Medulla oblongata (tissue), 1 donor: ENCODE measurements around the gene TIAM2.

ENCODE experiments used
- DNase-seq: peaks from one replicate; pipeline ENCODE4 v3.0.0-alpha.2; 2015; ENCODE audit errors: extremely low spot score

The TIAM2 gene

GRCh38 chr6:155024391-155025027 is 29.4 kb downstream of the TIAM2 start:
- DNase-seq = no peak

DNA sequence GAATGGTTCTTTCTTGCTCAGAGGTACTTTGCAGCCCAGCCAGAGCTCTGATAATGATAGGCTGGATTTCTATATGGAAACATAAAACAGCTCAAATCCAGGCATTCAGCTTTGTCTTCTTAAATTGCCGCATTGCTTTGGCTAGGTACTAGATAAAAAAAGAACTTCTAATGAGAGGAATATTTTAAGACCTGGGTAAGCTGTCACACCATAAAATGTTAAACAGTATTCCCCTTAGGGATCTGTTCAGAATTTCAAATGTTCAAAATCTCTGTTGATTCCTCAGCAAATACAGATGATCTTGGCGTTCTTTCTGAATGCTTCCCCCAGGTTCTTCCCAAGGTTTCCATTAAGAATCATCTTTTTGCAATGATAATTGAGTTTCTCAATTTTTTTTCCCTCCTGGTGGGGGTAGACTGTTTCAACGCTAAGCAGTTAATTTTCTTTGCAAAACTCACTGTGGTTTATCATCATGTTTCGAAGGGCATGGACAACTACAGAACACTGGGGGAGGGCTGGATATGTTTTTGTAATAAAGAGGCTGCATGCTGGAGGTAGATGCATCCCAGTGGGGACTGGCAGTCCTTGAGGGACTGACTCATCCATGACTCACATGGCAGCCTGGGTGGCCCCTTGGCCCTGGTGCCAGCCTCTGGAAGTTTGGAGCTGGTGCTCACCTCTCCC is 31.0 kb downstream of the TIAM2 start:
- DNase-seq = no peak

DNA sequence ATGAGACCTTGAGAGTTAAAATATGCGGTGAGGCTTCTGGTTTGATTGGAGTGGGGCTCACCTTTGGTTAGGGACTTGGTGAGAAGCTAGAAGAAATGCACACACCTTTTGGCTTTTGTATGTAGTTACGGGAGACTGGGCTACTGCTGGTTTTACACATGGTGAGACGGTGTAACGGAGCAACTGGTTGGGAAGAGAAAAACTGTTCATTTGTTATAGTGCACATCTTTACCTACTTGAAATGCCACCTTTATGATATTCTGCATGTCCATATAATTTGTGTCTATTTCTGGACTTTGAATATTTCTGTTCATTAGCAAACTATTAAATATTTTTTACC is 31.6 kb downstream of the TIAM2 start:
- no peak for DNase-seq

DNA sequence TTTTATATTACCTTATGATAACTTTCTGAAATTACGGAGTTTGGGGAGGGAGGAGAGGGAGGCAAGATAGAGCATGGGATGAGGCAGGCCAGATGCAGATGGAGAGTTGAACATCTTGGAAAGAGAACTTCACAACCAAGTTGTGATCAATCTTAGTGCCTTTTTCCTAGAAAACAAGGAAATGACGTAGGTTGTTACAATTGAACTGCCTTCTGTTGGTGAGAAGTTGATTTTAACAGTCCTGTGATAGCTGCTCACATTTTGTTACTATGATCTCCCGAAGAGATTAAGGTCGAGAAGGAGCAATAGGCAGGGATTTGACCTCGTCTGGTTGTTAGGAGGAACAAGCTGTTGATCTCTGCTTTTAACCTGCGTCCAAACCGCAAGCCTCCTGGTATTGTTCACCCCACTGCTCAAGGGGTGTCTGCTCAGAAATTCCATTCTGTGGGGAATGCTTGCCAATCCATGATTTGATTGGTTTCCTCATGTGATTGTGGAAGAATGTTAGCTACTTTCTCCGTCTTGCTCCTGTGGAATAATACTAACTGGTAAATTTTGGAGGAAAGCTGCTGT is 35.1 kb downstream of the TIAM2 start:
- no peak for DNase-seq

- DNase-seq = no peak
These were observed 36.0 kb downstream of the TIAM2 start for GRCh38 chr6:155031091-155031490.

- DNase-seq = no peak
These were observed 38.1 kb downstream of the TIAM2 start for GRCh38 chr6:155033021-155033791.

- no peak for DNase-seq
These were observed 41.8 kb downstream of the TIAM2 start for GRCh38 chr6:155036907-155037306.

DNA sequence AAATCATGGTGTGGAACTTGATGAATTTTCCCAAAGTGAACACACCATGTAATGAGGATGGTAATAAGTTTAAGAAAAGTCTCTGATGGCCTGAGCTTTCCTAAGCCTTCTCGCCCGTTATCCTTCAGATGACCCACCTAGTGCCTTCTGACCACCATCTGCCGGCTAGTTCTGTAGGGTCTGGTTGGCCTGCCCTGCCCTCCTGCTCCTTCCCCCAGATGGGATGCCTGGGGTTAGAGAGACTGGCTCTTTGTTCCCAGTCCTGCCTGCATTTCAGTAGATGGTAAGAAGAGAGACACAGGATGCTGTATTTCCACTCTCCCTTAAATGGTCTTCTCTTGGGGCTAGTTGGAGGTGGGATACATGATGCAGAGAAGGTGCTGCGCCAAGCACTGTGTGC is 43.0 kb downstream of the TIAM2 start:
- no peak for DNase-seq

DNA sequence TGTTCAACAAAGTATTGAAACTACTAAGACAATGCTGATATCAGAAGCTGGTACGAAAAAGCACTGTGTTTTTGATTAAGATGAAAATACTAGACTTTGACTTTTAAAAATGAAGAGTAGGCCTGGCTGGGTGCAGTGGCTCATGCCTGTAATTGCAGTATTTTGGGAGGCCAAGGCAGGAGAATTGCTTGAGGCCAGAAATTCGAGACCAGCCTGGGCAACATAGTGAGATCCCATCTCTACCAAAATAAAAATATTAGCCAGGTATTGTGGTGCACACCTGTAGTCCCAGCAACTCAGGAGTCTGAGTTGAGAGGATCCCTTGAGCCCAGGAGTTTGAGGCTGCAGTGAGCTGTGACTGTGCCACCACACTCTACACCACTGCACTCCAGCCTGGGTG is 43.4 kb downstream of the TIAM2 start:
- DNase-seq = no peak

DNA sequence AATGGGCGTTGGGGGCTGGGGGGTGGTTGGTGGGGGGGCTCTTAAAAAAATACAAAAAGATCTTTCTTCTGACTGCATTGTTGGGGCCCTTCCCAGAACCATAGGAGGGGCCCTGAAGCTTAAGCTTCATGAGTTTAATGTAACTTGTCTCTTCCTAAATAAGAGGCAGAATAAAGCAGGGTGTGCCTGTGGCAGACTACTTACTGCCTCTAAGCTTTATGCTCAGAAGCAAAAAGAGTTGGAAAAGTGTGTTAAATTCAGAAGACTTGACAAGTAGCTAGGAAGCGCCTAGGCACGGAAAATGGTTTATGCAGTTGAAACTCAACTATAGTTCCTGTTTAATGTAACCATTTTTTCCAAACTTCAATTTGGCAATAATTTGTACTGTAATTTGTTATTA is 44.5 kb downstream of the TIAM2 start:
- no peak for DNase-seq

GRCh38 chr6:155040154-155040553 is 45.0 kb downstream of the TIAM2 start:
- no peak for DNase-seq

DNA sequence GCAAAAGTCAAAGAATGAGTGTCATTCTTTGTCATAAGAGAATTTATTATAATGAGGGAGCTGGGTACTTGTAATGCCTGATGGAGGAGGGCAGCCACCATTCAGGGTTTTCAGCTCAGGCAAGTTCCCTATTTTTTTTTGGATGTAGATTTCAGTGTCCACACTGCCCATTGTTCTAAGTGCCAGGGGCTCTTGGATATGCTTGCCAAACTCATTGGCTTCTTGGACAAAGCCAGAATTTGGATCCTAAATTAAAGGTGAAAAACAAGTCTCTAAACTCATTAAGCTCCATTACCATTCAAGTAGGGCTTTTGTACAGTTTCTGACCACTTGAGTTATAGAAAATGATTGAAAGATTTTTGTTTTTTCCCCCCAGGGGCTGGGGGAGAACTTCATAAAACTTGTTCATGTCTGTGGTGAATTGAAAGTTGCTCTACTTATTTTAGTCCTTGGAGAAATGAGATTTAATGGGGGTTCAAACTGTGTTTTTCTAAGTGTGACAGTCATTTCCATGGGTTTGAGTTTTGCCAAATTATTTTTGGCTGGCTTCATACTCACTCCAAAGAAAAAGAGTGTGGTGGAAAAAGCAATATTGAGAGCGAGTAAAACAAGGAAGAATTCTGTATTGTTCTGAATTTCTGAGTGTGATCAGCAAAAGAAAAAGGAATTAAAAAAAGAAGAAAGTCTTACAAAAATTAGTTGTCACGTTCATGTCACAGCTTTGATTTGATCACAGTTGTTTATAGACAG is 46.0 kb downstream of the TIAM2 start:
- DNase-seq = peak; percentile 57

GRCh38 chr6:155041741-155042279 is 46.7 kb downstream of the TIAM2 start:
- DNase-seq = peak; percentile 33

DNA sequence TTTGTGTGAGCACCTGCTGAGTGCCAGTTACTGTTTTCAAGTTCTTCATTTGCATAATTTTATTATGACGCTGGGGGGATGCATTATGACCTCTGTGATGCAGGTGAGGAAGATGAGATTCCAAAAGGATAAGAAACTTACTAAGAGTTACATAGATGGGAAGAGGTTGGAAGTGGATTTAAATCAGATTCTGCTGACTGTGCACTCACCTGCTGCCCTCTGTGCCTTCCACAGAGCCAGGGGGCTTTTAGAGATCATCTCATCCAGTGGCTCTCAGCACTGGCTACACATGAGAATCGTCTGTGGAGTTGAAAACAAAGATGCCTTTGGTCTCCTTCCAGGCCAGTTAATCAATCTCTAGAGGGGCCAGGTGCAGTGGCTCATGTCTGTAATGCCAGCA is 47.9 kb downstream of the TIAM2 start:
- DNase-seq = no peak

GRCh38 chr6:155045561-155046404 is 50.7 kb downstream of the TIAM2 start:
- no peak for DNase-seq

DNA sequence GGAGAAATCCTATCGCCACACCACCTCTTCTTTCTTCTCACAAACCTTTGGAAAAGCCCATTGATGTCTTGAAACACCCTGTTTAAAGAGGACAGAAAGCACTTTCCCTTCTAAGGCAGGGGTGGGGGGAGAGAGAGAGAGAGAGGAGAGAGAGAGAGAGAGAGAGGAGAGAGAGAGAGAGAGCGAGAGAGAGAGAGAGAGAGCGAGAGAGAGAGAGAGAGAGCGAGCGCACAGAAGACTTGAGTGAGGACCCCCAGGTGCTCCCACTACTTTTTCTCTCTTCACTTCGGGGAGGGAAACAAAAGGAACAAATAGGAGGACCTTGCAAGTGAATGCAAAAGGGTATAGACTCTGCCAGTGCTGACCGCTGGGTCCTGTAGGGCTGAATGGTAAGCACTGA is 52.4 kb downstream of the TIAM2 start:
- no peak for DNase-seq

- no peak for DNase-seq
These were observed 55.2 kb downstream of the TIAM2 start for GRCh38 chr6:155050311-155050710.

- no peak for DNase-seq
These were observed 59.6 kb downstream of the TIAM2 start for GRCh38 chr6:155054491-155055250.

DNA sequence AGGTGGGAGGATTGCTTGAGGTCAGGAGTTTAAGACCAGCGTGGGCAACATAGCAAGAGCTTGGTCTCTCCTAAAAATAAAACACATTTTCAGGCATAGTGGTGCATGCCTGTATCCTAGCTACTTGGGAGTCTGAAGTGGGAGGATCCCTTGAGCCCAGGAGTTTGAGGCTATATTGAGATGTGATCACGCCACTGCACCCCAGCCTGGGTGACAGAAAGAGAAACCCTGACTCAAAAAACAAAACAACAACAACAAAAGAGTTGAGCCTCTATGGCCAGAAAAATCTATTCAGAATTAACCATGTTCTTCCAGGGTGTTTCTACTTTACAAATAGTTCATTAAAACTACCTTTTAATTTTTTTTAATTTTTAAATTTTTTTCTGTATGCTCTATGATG is 60.6 kb downstream of the TIAM2 start:
- no peak for DNase-seq

DNA sequence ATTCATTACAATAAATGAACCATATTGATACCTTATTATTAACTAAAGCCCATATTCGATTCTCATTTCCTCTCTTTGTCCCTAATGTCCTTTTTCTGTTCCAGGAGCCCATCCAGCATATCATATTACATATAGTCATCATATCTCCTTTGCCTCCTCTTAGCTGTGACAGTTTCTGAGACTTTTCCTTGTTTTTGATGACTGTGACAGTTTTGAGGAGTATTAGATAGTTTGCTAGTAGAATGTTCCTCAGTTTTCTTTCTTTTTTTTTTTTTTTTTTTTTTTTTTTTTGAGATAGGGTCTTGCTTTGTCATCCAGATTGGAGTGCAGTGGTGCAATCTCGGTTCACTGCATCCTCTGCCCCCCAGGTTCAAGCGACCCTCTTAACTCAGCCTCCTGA is 61.6 kb downstream of the TIAM2 start:
- DNase-seq = no peak
